Stimulated activated effector memory CD8-positive, alpha-beta T cell treated with anti-CD3 and anti-CD28 coated beads, Interleukin-12 subunit alpha, Interleukin-12 subunit beta, amount 100 ng/mL, for 72 hours (primary cell): ENCODE data around the gene NAP1L4.

ENCODE experiments used
- ATAC-seq: fragments of 150-1000 bp; cut with Tn5 transposase; 2 replicates; pipeline ENCODE4 v1.10.0; 2021
- DNase-seq, 2 donors: peaks; one replicate each; pipeline ENCODE4 v3.0.0; 2021 to 2022; ENCODE audit warnings: low spot score in 2 of 2
- H3K27ac Mint-ChIP-seq: one replicate; pipeline ENCODE4 v1.8.0; 2022; ENCODE audit warnings: mild to moderate bottlenecking, mixed read lengths
- H3K36me3 Mint-ChIP-seq: one replicate; pipeline ENCODE4 v1.8.0; 2022; ENCODE audit warnings: mild to moderate bottlenecking, mixed read lengths
- H3K4me1 Mint-ChIP-seq: one replicate; pipeline ENCODE4 v1.8.0; 2022; ENCODE audit warnings: mixed read lengths
- H3K4me3 Mint-ChIP-seq: one replicate; pipeline ENCODE4 v1.8.0; 2022; ENCODE audit warnings: mild to moderate bottlenecking, mixed read lengths
- H3K9me3 Mint-ChIP-seq: one replicate; pipeline ENCODE4 v1.8.0; 2022; ENCODE audit warnings: mixed read lengths

Gene NAP1L4

DNA sequence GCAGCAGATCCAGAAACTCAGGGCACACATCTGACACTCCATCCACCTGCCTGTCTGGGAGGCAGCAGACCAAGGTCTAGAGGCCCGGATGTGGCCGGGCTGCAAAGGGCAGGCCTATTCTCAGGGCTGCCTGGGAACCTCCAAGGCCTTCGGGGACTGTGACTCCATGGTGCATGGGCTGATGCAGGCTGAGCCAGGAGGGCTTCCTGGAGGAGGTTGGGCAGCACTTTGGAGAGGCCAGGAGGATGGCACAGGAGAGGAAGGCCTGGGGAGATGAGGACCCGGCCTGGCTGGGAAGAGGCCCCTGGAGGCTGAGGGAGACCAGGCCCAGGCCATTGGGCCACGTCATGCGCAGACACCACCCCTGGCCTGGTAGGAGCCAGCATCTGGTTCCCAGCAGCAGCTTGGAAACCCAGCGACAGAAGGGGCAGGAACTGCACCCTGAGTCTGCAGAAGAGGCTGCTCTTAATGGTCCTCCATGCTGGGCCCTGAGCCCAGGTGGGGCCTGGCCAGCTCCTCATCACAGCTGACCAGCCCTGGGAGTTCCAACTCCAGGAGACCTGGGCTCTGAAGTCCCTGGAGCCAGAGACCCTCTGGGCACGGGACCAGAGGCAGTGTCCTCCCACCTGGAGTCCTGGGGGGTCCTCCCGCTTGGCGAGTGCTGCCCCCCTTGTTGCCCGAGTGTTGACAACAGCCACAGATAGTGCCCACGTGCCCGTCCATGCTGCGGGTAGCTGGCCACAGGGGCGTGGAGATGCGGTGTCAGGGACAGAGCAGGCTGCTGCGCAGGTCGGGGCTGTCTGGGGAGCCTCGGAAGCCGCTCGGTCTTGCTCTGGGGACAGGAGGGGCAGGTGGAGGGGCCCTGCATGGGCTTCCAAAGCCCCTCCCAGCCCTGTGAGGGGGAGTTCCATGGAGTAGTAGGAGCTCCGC lies 68.4 kb downstream of the NAP1L4 start:
- Mint-ChIP-seq H3K36me3 (peaks cover 11% of the 10 kb centered on the region), H3K4me1 (peaks cover 12% of the 10 kb centered on the region), H3K27ac (no peak overlapping the region), H3K4me3 (no peak overlapping the region), H3K9me3 (no peaks in the 10 kb centered on the region)
- ATAC-seq (no peak), DNase-seq (no peak)

GRCh38 chr11:2922655-2923054 lies 69.5 kb downstream of the NAP1L4 start:
- H3K27ac Mint-ChIP-seq = no peak overlapping the region

DNA sequence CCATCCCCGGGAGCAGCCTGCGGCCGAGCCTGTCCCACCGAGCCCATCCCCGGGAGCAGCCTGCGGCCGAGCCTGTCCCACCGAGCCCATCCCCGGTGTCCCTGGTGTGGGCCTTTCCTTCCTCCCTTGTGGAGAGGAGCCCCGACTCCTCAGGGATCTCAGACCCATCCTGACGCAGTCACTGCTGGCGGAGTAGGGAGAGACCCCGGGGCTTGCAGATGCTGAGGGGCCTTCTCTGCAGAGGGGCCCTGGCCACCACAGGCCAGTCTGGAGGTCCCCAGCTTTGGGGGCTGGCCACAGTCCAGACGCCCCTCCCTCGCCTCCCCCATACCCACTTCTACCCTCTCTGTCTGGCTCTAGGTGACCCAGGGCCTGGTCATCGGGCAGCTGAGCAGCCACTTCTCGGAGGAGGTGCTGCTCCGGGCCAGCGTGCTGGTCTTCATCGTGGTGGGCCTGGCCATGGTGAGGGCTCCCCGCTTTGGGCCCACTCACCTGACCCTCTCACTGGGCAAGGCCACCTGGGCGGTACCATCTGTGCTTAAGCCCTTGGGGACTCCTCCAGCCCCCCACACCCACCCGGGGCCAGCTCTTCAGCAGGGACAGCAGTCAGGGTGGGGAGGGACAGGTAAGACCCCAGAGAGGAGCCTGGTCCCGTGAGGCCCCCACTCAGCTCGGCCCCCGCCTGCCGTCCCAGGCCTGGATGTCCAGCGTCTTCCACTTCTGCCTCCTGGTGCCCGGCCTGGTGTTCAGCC lies 70.2 kb downstream of the NAP1L4 start:
- Mint-ChIP-seq H3K4me1 (no peaks in the 10 kb centered on the region), H3K27ac (no peak overlapping the region), H3K9me3 (no peaks in the 10 kb centered on the region), H3K36me3 (no peaks in the 10 kb centered on the region), H3K4me3 (no peak overlapping the region)
- no peak for ATAC-seq
- no peak for DNase-seq

More at GRCh38 chr11:2922655-2923054, 69.5 kb downstream of the NAP1L4 start:
- peaks cover 3% of the 10 kb centered on the region for H3K36me3 Mint-ChIP-seq
- H3K9me3 Mint-ChIP-seq = no peaks in the 10 kb centered on the region
- ATAC-seq = no peak
- H3K4me3 Mint-ChIP-seq = no peak overlapping the region
- DNase-seq = no peak
- peaks cover 4% of the 10 kb centered on the region for H3K4me1 Mint-ChIP-seq

GRCh38 chr11:2921261-2921660 lies 70.9 kb downstream of the NAP1L4 start:
- H3K9me3 Mint-ChIP-seq = no peaks in the 10 kb centered on the region
- H3K4me1 Mint-ChIP-seq = no peaks in the 10 kb centered on the region
- H3K36me3 Mint-ChIP-seq = no peaks in the 10 kb centered on the region
- H3K27ac Mint-ChIP-seq = no peak overlapping the region
- DNase-seq = no peak
- no peak for ATAC-seq
- no peak overlapping the region for H3K4me3 Mint-ChIP-seq

DNA sequence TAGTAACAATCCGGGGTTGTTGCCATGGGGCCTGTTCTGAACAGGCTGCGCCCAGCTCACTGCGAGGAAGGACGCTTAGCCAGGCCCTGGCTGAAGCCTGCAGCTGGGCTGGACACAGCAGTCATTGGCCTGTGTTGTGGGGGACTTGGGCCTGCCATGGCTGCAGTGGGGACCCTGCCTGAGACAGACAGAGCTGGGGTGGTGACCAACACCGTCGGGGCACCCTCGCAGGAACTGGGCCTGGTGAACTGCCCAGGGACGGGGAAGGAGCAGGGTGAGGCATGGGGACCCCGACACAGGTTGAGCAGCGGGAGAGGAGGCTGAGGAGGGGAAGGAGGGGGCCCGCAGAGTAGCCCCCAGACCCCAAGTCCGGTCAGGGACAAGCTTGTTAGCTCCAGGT lies 71.8 kb downstream of the NAP1L4 start:
- Mint-ChIP-seq H3K27ac (peak overlapping the region; percentile 52), H3K9me3 (no peaks in the 10 kb centered on the region), H3K4me1 (no peaks in the 10 kb centered on the region), H3K36me3 (no peaks in the 10 kb centered on the region), H3K4me3 (no peak overlapping the region)
- no peak for DNase-seq
- ATAC-seq = no peak

DNA sequence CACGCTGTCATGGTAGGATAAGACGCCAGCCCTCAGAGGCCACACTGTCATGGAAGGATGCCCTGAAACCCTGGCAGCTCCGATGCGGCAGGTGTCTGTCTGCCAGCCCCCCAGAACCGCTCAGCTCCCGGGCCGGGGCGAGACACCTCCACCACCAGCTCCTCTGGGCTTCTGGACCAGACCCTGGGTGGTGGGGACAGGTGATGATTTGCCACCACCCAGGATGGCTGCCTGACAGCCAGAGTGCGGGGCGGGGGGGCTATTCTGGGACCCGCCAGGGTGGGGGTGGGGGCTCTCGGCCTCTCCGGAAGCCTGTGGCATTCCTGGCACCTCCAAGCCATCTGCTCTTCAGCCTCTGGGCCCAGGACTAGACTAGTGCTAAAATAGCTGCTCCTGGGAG lies 72.3 kb downstream of the NAP1L4 start:
- Mint-ChIP-seq H3K27ac (peak overlapping the region; percentile 52), H3K9me3 (no peaks in the 10 kb centered on the region), H3K36me3 (no peaks in the 10 kb centered on the region), H3K4me1 (no peaks in the 10 kb centered on the region), H3K4me3 (no peak overlapping the region)
- ATAC-seq (no peak), DNase-seq (no peak)

DNA sequence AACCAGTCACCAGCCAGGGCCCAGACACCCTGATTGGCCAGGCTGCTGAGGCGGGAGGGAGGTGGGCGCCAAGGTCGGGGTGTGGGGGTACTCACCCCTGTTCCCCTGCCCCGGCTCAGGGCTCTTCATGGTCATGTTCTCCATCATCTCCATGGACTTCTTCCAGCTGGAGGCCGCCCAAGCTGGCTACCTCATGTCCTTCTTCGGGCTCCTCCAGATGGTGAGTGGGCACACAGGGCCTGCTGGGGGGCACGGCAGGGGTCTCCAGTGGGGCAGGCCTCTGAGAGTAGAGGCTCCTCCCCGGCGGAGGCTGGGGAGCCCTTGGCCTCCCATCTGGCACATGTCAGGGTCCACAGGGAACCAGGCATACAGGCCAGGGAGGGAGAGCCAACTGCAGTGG lies 72.9 kb downstream of the NAP1L4 start:
- ATAC-seq (no peak), DNase-seq (no peak)
- Mint-ChIP-seq H3K36me3 (no peaks in the 10 kb centered on the region), H3K9me3 (no peaks in the 10 kb centered on the region), H3K27ac (no peak overlapping the region), H3K4me1 (peaks cover under 1% of the 10 kb centered on the region), H3K4me3 (no peak overlapping the region)

DNA sequence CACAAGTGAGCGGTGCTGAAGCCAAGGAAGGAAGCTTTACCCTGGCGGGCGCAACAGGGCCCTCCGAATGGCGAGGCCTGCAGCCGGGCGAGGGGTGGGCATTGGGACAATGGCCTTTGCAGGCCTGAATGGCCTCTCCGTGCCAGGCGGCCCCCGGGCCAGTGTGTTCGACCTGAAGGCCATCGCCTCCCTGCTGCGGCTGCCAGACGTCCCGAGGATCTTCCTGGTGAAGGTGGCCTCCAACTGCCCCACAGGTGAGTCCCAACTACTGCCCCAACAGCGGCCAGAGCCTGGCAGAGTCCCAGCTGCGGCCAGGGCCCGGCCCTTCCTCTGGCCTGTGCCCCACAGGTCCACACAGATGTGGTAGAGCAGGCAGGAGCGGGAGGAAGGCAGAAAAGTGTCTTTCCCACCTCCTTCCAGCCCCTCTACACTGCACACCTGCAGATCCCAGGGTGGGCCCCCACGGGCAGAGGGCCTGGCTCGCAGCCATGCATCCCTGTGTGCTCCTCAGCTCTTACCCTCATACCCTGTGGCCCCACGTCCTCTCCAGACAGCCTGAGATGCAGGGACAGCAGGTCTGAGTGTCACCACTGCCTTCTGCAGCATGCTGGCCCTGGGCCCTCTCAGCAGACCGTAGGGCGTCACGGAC lies 74.2 kb downstream of the NAP1L4 start:
- DNase-seq = no peak
- no peak overlapping the region for H3K4me3 Mint-ChIP-seq
- no peak overlapping the region for H3K27ac Mint-ChIP-seq
- H3K9me3 Mint-ChIP-seq = no peaks in the 10 kb centered on the region
- no peak for ATAC-seq
- H3K36me3 Mint-ChIP-seq = no peaks in the 10 kb centered on the region
- H3K4me1 Mint-ChIP-seq = peaks cover 13% of the 10 kb centered on the region

DNA sequence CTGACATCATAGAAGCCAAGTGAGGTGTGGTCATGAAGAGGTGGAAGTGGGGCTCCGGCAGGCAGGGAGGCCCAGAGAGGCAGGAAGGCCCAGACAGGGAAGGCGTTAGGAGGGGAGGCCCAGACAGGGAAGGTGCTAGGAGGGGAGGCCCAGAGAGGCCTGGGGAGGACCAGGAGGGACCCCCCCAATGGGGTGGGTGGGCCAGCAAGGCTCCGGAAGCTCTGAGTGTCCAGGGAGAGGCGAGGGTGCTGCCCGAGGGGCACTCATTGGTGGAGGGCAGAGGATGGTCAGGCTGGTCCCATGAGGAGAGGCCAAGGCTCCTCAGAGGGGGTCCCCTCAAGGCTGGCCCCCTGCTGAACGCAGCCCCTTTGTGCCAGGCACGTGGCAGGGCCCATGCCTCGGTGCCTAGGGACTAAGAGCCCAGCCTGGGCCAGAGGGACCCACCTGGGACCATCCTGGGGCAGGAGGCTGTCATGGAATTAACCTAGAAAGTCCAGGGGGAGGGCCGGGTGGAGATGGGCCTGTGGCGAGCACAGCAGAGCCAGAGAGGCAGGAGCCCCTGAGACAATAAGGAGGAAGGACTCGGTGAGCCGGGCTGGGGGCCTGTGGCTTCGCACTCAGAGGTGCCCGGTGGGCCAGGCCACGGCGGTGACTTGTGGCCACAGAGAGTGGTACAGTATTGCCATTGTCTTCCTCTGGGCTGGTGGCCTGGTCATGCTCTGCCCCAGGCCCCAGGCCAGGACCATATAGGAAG lies 75.1 kb downstream of the NAP1L4 start:
- Mint-ChIP-seq H3K9me3 (no peaks in the 10 kb centered on the region), H3K4me1 (peaks cover 13% of the 10 kb centered on the region), H3K36me3 (no peaks in the 10 kb centered on the region), H3K27ac (peak overlapping the region; percentile 70), H3K4me3 (no peak overlapping the region)
- no peak for ATAC-seq
- DNase-seq = no peak

DNA sequence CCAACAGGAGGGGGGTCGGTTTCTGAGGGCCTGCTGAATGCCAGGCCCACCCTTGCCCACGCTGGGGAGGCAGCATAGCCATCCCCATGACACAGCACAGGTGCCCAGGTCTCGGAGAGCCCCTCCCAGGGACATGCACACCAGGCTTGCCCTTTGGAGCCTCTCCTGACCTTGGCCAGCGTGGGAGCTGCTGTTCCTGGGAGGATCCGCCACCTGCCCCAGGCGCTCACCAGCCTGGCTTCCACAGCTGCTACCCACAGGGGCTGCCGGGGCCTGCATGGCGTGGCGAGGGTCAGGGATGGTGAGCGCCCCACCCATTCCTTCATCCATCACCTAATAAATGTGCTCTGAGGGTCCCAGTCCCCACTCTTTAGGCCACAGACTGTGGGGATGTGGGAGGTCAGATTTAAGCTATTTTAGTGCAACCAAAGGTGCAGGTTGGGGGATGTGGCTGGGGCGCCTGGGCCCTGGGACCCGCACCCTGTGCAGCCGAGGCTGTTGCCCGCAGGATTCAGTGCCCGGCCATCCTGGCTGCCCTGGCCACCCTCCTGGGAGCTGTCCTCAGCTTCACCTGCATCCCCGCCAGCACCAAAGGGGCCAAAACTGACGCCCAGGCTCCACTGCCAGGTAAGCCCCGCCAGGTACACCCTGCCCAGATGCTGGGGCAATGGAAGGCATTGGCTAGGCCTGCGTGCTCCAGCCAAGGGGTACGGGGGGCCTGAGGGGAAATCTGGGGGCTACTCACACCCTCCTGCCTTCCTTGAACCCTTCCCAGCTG lies 75.8 kb downstream of the NAP1L4 start:
- ATAC-seq = no peak
- DNase-seq = no peak
- Mint-ChIP-seq H3K36me3 (no peaks in the 10 kb centered on the region), H3K4me3 (no peak overlapping the region), H3K9me3 (no peaks in the 10 kb centered on the region), H3K27ac (peak overlapping the region; percentile 70), H3K4me1 (peaks cover 19% of the 10 kb centered on the region)

GRCh38 chr11:2915473-2915872 lies 76.7 kb downstream of the NAP1L4 start:
- Mint-ChIP-seq H3K27ac (no peak overlapping the region), H3K4me1 (peaks cover 19% of the 10 kb centered on the region), H3K4me3 (no peak overlapping the region), H3K9me3 (no peaks in the 10 kb centered on the region), H3K36me3 (no peaks in the 10 kb centered on the region)
- DNase-seq (no peak), ATAC-seq (no peak)

DNA sequence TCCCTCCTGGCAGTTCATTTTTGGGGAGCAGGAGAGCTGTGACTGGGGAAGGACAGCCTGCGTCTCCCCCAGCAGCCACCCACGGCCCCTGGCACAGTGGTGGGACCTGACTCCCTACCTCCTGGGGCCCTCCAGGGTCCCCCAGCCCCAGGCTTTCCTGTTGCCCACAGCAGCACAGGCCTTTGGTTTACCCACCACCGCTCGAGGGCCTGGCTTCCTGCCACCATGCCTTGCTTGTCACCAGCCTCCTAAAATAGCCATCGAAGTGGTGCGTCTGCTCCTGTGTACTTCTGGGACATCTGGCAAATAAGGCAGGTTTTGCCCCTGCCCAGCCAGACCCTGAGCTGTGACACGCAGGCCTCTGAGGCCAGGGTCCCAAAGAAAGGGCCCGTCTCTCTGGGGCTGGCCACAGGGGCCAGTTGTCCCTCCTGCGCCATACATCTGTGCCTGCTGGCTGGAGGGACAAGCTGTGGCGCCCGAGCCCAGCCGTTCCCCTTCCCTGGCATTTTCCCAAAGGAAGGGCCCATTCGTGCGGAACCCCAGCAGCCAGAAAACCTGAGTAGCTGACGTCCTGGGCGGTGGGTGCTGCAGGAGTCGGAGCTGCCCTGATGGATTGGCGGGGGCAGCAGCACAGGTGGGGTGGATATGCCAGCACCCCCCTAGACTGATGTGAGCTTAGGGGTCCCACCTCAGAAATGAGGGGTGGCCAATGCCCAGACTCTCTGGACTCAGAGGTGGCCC lies 77.5 kb downstream of the NAP1L4 start:
- peaks cover 19% of the 10 kb centered on the region for H3K4me1 Mint-ChIP-seq
- no peak for DNase-seq
- no peaks in the 10 kb centered on the region for H3K9me3 Mint-ChIP-seq
- no peak overlapping the region for H3K27ac Mint-ChIP-seq
- H3K36me3 Mint-ChIP-seq = no peaks in the 10 kb centered on the region
- no peak overlapping the region for H3K4me3 Mint-ChIP-seq
- no peak for ATAC-seq

GRCh38 chr11:2913776-2914175 lies 78.4 kb downstream of the NAP1L4 start:
- Mint-ChIP-seq H3K27ac (peak overlapping the region; percentile 40), H3K36me3 (no peaks in the 10 kb centered on the region), H3K4me1 (peaks cover 19% of the 10 kb centered on the region), H3K9me3 (no peaks in the 10 kb centered on the region), H3K4me3 (no peak overlapping the region)
- DNase-seq (no peak), ATAC-seq (no peak)

- no peak overlapping the region for H3K4me3 Mint-ChIP-seq
- no peaks in the 10 kb centered on the region for H3K36me3 Mint-ChIP-seq
- no peak for ATAC-seq
- H3K4me1 Mint-ChIP-seq = peaks cover 19% of the 10 kb centered on the region
- H3K27ac Mint-ChIP-seq = no peak overlapping the region
- DNase-seq = no peak
- H3K9me3 Mint-ChIP-seq = no peaks in the 10 kb centered on the region
These were observed 79.1 kb downstream of the NAP1L4 start for GRCh38 chr11:2913019-2913431.
